T-helper 22 cell (primary cell): ENCODE results near the gene RAVER1.
"Not testable (repeated sequence)": the region's sequence is repeated elsewhere in the genome, so short reads cannot be mapped to it uniquely, and the experiment has no call there.

Experiments
- DNase-seq: peaks from one replicate; pipeline ENCODE4 v3.0.0-alpha.2; 2020; ENCODE audit warnings: low read depth

RAVER1 gene, protein sequence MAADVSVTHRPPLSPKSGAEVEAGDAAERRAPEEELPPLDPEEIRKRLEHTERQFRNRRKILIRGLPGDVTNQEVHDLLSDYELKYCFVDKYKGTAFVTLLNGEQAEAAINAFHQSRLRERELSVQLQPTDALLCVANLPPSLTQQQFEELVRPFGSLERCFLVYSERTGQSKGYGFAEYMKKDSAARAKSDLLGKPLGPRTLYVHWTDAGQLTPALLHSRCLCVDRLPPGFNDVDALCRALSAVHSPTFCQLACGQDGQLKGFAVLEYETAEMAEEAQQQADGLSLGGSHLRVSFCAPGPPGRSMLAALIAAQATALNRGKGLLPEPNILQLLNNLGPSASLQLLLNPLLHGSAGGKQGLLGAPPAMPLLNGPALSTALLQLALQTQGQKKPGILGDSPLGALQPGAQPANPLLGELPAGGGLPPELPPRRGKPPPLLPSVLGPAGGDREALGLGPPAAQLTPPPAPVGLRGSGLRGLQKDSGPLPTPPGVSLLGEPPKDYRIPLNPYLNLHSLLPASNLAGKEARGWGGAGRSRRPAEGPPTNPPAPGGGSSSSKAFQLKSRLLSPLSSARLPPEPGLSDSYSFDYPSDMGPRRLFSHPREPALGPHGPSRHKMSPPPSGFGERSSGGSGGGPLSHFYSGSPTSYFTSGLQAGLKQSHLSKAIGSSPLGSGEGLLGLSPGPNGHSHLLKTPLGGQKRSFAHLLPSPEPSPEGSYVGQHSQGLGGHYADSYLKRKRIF

GRCh38 chr19:10332965-10333757, at the start of gene RAVER1:
RAVER1 (minus strand) TSS chr19:10333529; CDS start chr19:10333507, 22 bp downstream.
- peak; percentile 97 for DNase-seq

DNA sequence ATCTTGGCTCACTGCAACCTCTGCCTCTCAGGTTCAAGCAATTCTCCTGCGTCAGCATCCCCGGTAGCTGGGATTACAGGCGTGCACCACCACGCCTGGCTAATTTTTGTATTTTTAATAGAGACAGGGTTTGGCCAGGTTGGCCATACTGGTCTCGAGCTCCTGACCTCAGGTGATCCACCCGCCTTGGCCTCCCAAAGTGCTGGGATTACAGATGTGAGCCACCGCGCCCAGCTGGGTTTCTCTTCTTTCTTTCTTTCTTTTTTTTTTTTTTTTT, 49.8 kb upstream of the RAVER1 start:
- DNase-seq = not testable (repeated sequence)

- DNase-seq = peak; percentile 92
Observed at GRCh38 chr19:10380313-10381102, 47.2 kb upstream of the RAVER1 start, which contains the start of gene TYK2. TYK2 (minus strand) TSS chr19:10380572; CDS start chr19:10378406, 2,166 bp downstream.

DNA sequence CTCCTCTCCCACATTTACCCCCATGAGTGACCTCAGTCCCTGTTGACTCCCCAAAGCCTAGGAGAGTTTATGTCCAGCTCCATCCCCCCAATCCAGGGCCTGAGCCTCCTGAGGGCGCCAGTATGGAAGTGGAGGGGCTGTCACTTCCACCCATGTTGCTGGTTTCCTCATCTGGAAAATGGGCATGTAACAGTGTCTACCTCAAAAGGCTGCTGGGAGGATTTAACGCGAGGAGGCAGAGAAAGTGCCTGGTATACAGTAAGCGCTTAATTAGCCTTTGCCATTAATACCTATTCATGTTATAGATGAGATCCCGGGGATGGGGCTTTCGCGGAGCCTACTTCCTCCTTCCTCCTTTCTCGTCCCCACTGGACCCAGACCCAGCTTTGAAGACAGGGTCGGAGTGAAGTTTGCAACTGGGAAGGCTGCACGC, 46.6 kb upstream of the RAVER1 start:
- no peak for DNase-seq

DNA sequence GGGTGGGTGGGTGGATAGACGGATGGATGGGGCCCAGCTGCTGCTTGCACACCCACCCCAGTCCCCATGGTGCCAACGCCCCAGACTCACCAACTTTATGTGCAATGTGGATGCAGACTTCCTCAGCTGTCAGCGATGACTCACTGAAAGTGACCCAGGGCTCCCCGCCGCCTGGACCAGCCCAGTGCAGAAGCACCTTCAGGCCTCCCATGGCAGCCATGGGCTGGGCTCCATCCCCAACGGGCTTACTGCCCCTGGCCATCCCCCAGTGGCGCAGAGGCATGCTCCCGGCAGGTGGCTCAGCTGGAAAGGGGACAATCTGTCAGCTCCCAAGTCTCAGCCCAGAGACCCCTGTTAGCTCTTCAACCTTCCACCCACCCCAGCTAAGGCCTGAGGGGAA, 44.8 kb upstream of the RAVER1 start:
- DNase-seq = no peak

DNA sequence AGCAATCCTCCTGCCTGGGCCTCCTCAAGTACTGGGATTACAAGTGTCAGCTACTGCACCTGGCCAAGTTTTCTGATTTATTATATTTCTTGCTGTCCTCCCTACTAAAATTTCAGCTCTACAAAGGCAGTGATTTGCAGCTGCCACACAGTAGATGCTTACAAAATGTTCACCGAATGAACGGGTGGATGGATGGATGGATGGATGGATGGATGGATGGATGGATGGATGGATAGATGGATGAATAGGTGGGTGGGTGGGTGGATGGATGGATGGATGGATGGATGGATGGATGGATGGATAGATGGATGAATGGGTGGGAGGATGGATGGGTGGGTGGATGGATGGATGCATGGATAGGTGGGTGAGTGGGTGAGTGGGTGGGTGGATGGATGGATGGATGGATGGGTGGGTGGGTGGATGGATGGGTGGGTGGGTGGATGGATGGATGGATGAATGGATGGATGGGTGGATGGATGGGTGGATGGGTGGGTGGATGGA, 43.9 kb upstream of the RAVER1 start:
- DNase-seq = not testable (repeated sequence)

DNA sequence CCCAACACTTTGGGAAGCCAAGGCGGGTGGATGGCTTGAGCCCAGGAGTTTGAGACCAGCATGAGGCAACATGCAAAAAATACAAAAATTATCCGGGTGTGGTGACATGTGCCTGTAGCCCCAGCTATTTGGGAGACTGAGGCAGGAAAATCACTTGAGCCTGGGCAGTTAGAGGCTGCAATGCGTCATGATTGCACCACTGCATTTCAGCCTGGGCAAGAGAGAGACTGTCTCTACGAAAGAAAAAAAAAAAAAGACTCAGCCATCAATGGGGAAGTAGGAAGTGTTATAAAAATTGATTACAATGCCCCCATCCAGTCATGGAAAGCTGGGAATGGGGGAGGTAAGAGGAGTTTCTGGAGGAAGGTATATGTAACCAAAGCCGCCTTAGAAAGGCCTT, 41.6 kb upstream of the RAVER1 start:
- DNase-seq = no peak

- no peak for DNase-seq
Observed at GRCh38 chr19:10372690-10373089, 39.4 kb upstream of the RAVER1 start.

DNA sequence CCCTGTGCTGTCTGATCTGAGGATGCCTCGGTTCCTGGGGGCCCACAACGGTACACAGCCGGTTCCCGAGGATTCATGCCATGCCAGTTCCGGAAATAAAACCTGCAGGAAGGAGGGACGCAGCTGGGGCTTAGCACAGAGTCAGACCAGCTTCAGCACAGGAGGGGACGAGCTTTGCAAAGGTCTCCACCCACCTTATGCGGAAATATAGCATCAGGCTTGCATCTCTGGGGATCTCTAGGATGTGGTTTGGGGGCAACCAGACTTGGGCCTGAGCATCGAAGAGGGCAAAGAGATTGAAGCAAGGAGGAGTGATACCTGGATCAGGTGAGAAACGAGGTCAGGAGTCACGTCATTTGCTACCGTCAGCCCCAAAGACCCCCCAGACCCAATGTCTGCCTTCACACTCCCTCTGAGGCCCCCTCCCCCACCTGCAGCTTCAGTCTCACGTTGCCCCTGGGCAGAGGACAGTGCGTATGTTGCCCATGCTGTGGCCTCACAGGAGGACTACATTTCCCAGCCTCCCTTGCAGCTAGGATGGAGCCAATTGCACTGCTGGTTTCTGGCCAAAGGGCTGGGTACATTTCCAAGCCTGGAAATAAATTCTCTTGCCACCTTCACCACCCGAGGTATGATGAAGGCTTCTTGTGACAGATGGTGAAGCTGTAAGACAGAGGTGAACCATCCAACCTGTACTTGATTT, 34.9 kb upstream of the RAVER1 start:
- DNase-seq = no peak

GRCh38 chr19:10366950-10367512, 33.7 kb upstream of the RAVER1 start:
- not testable (repeated sequence) for DNase-seq

DNA sequence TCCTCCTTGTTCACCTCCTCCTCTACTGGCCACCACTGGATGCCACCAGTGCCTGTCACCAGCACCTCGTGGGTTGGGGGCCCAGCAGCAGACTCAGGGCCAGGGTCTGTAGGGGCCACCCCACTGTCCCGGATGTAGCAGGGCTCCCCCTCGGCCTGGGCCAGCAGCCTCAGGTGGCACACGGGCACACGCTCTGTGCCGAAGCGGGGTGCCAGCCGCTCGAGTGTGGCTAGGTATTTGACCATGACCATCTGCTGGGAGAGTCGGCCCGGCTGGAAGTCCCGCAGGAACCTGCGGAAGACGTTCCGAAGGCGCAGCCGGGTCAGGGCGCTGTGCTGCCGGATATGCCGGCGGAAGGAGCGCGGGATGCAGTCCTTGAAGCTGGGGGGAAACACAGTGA, 32.2 kb upstream of the RAVER1 start:
- DNase-seq = no peak

DNA sequence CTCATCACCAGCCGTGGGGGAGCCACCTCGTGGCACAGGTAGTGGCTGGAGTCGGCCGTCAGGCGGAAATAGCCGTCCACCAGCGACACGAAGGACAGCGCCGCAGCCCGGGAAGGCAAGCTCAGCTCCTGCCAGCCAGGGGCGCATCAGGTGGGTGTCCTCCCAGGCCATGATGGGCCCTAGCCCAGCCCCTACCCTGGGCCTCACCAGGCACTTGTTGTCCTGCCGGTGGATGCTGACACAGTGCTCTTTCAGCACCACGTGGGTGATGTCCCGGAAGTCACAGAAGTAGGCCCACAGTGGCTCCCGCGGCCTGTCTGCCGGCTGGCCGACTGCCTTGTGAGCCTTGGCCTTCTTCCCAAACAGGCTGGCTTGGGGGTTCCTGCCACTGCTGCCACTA, 31.3 kb upstream of the RAVER1 start:
- DNase-seq = no peak

- no peak for DNase-seq
Observed at GRCh38 chr19:10363789-10364281, 30.5 kb upstream of the RAVER1 start.

- DNase-seq = no peak
Observed at GRCh38 chr19:10362259-10362658, 28.9 kb upstream of the RAVER1 start.

- no peak for DNase-seq
Observed at GRCh38 chr19:10361569-10362011, 28.3 kb upstream of the RAVER1 start.

DNA sequence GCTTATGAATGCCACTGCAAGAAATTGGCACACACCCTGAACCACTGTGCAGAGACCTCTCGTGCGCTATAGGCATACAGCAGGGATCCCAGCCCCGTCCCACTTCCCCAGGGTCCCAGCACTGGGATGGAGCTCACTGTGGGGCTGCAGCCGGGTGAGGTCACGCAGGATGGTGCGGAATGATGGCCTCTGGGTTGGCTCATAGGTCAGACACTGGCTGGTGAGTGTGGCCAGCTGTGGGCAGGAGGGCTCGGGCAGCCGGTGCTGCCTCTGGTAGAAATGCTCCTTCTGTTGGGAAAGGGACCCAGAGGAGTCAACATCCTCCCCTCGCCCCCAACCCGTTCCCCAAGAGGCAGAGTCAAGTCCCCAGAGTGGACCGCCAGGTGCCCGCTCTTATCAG, 23.1 kb upstream of the RAVER1 start:
- no peak for DNase-seq

DNA sequence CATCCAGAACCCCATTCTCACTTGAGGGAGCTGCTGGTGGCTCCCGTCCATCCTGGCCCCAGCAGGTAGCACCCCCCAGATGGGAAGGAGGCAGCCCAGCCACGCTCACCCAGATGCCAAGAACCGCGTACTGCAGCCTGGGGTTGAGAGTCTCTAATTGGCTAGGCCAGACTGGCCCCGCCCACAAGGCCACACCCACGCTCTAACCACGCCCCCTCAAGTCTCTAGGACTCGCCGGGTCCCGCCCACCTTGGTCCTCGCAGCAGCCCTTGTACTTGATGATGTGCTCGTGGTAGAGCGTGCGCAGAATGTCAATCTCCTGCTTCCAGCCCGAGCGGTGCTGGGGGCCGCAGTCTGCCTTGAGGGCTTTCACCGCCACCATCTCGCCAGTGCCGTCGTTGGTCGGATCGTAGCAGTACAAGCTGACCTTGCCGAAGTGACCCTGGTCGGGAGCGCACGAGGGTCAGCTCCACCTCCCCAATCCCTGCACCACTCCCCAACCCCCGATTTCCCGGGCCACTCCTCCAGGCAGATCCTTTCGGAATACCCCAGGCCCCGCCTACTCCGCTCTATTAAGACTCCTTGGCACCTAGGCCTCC, 20.6 kb upstream of the RAVER1 start:
- DNase-seq = no peak

- no peak for DNase-seq
Observed at GRCh38 chr19:10352764-10353671, 19.7 kb upstream of the RAVER1 start.

DNA sequence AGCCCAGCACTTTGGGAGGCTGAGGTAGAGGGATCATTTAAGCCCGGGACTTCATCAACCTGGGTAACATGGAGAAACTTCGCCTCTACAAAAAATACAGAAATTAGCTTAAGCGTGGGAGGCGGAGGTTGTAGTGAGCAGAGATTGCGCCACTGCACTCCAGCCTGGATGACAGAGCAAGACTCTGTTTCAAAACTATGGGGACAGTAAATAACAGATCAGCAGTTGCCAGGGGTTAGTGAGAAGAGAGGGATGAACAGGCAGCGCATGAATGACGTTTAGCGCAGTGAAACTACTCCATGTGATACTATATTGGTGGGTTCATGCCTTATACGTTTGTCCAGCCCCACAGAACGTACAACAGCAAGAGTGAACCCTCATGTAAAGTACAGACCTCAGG, 13.2 kb upstream of the RAVER1 start:
- DNase-seq = no peak
